Hepatocyte (in vitro differentiated cells): ENCODE results near the gene LCE7A. TPM values are rescaled to one million over a fixed set of nuclear protein-coding genes. Genes with fewer than 3 reads are reported as not detected.

Source experiments
- DNase-seq: peaks from one replicate; pipeline ENCODE4 v3.0.0-alpha.2; 2016; ENCODE audit warnings: low spot score
- H2AFZ ChIP-seq: fragments of 200-600 bp; sonication (generic); 2 replicates; pipeline ENCODE4 v1.6.0; 2016; ENCODE audit warnings: antibody characterized with exemption, mild to moderate bottlenecking
- H3K27ac ChIP-seq: fragments of 200-600 bp; sonication (generic); 2 replicates; pipeline ENCODE4 v1.5.1; 2016; ENCODE audit warnings: mild to moderate bottlenecking
- H3K27me3 ChIP-seq: fragments of 200-600 bp; sonication (generic); 2 replicates; pipeline ENCODE4 v1.6.1; 2016
- H3K36me3 ChIP-seq: fragments of 200-600 bp; sonication (generic); replicated peaks from 2 replicates; pipeline ENCODE4 v1.5.1; 2016; ENCODE audit warnings: low read depth; ENCODE audit not compliant: insufficient read depth
- H3K4me1 ChIP-seq: fragments of 200-600 bp; sonication (generic); 2 replicates; pipeline ENCODE4 v1.5.1; 2016; ENCODE audit warnings: mild to moderate bottlenecking, moderate library complexity; ENCODE audit not compliant: insufficient read depth
- H3K4me2 ChIP-seq: fragments of 200-600 bp; sonication (generic); 2 replicates; pipeline ENCODE4 v1.6.0; 2016
- H3K4me3 ChIP-seq: fragments of 200-600 bp; sonication (generic); 2 replicates; pipeline ENCODE4 v1.5.1; 2016; ENCODE audit warnings: mild to moderate bottlenecking
- H3K79me2 ChIP-seq: fragments of 200-600 bp; sonication (generic); 2 replicates; pipeline ENCODE4 v1.6.0; 2017; ENCODE audit warnings: mild to moderate bottlenecking
- H3K9me2 ChIP-seq: fragments of 200-600 bp; sonication (generic); replicated peaks from 2 replicates; pipeline ENCODE4 v1.6.0; 2017; ENCODE audit warnings: mild to moderate bottlenecking; ENCODE audit not compliant: insufficient read depth
- H3K9me3 ChIP-seq: fragments of 200-600 bp; sonication (generic); 2 replicates; pipeline ENCODE4 v1.5.1; 2016; ENCODE audit warnings: low read depth, mild to moderate bottlenecking
- H4K20me1 ChIP-seq: fragments of 200-600 bp; sonication (generic); 2 replicates; pipeline ENCODE4 v1.6.0; 2016; ENCODE audit warnings: mild to moderate bottlenecking; ENCODE audit not compliant: insufficient read depth, poor library complexity, severe bottlenecking
- EZH2 ChIP-seq: fragments of 200-600 bp; sonication (generic); IDR thresholded peaks from 2 replicates; pipeline ENCODE4 v1.6.1; 2016; ENCODE audit warnings: antibody characterized with exemption, mild to moderate bottlenecking, borderline replicate concordance
- EZH2phosphoT487 ChIP-seq: fragments of 200-600 bp; sonication (generic); IDR thresholded peaks from one replicate; pipeline ENCODE4 v1.6.1; 2018; ENCODE audit warnings: antibody characterized with exemption, mild to moderate bottlenecking, low read depth, moderate library complexity; ENCODE audit not compliant: unreplicated experiment, severe bottlenecking
- WGBS: methylation state at CpG from one replicate; pipeline ENCODE4 v1.1.6; 2016; ENCODE audit warnings: low lambda C conversion rate; ENCODE audit errors: missing lambda C conversion rate; 5-methylcytosine and 5-hydroxymethylcytosine counted together
- polyA plus RNA-seq: library from polyadenylated mRNA; unstranded; fragments of >200 nt; fragmentation: Nextera tagmentation; extraction: Ambion mirVana; gene quantifications from 2 replicates; pipeline ENCODE4 v1.2.1, GENCODE V29; 2016
- total RNA-seq: library from RNA; depleted of rRNA; stranded (reverse); fragments of >200 nt; gene quantifications from 2 replicates; pipeline ENCODE4 v1.2.3, GENCODE V29; 2014
- TF ChIP-seq, protein P1 (sequence below): fragments of 200-600 bp; sonication (generic); IDR thresholded peaks from 2 replicates; pipeline ENCODE4 v1.5.1; 2016; ENCODE audit warnings: antibody characterized with exemption, mild to moderate bottlenecking; ENCODE audit not compliant: poor library complexity

Gene LCE7A
- total and polyA plus RNA-seq, 2 experiments from 2014 or later, result not detected

DNA sequence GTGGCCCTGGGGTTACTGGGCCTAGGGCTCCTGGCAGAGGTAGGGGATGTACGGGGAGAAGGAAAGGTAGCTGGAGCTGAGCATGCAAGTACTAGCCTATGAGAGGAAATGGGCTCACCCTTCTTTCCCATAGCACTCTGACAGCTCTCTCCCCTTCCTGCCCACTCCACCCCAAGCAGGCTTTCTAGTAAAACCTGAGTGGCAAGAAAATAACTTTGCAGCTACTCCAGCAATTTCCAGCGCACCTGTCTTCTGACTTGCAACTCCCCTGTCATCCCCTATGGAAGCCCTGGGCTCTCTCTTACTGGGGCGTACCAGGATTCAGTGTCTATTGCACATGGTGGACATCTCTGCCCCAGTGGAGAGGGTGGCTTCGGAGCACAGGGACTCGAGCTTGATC is 41.8 kb downstream of the LCE7A start:
- H3K4me3 ChIP-seq, result no peak overlapping the region
- H3K4me1 ChIP-seq, result no peaks in the 10 kb centered on the region
- no peaks in the 10 kb centered on the region for H4K20me1 ChIP-seq
- no peaks in the 10 kb centered on the region for H3K36me3 ChIP-seq
- no peaks in the 10 kb centered on the region for H3K27me3 ChIP-seq
- no peak overlapping the region for H3K4me2 ChIP-seq
- no peak overlapping the region for H2AFZ ChIP-seq
- 58% methylated on average over 5 of the region's 5 CpGs for WGBS
- H3K9me3 ChIP-seq, result no peaks in the 10 kb centered on the region
- no peaks in the 10 kb centered on the region for H3K79me2 ChIP-seq
- no peaks in the 10 kb centered on the region for H3K9me2 ChIP-seq
- H3K27ac ChIP-seq, result no peak overlapping the region
- TF ChIP-seq, protein P1, sequence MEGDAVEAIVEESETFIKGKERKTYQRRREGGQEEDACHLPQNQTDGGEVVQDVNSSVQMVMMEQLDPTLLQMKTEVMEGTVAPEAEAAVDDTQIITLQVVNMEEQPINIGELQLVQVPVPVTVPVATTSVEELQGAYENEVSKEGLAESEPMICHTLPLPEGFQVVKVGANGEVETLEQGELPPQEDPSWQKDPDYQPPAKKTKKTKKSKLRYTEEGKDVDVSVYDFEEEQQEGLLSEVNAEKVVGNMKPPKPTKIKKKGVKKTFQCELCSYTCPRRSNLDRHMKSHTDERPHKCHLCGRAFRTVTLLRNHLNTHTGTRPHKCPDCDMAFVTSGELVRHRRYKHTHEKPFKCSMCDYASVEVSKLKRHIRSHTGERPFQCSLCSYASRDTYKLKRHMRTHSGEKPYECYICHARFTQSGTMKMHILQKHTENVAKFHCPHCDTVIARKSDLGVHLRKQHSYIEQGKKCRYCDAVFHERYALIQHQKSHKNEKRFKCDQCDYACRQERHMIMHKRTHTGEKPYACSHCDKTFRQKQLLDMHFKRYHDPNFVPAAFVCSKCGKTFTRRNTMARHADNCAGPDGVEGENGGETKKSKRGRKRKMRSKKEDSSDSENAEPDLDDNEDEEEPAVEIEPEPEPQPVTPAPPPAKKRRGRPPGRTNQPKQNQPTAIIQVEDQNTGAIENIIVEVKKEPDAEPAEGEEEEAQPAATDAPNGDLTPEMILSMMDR, result no peak
- DNase-seq, result no peak

DNA sequence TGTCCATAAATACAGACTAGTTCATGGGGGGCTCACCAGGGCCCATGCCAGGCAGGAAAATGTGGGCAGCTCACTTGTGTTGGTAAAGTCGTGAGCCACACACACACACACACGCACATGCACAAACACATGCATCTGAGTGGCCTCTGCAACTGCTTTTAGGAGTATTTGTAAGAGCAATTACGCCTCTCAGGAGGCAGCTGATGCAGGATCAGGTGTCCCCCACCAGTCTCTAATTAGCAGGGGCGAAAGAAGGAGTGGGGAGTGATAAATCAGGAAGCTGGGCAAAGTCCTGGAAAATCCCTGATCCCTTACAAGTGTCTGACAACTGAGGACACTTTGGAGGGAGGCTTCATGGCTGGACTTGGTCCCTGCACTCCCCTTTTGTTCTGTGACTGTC is 42.8 kb downstream of the LCE7A start:
- no peak for DNase-seq
- no peak overlapping the region for H3K4me2 ChIP-seq
- WGBS, result 28% methylated on average over 4 of the region's 4 CpGs

DNA sequence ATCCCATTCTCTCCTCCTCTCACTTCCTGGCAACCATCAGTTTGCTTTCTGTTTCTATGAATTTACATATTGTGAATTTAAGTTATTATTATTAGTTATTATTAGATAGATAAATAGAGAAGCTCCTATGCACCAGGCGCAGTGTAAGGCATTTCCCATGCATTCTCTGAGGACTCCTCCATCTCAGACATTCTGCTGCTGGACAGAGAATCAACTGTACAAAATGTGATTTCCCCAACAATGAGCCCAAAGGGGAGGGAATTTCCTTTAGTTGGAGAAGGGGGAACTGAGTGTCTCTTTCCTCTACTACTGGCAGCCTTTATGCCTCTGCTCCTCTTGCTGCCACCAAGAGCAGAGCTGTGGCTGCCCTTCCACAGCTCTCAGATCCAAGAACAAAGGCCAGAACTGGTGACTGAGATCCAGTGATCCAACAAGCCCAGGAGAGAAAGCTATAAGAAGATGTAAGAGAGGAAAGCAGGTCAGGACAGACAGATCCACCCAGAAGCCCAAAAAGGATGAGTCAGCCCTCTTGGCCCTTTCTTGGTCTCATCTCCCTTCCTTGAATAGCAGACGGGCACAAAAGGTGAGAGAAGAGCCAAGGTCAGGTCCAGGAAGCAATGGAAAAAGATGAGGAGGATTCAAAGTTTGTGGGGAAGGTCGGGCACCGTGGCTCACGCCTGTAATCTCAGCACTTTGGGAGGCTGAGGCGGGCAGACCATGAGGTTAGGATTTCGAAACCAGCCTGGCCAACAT is 45.1 kb downstream of the LCE7A start:
- H3K9me2 ChIP-seq, result no peaks in the 10 kb centered on the region
- no peaks in the 10 kb centered on the region for H3K79me2 ChIP-seq
- H3K9me3 ChIP-seq, result no peaks in the 10 kb centered on the region
- H3K27ac ChIP-seq, result no peak overlapping the region
- H3K36me3 ChIP-seq, result no peaks in the 10 kb centered on the region
- no peak overlapping the region for H3K4me2 ChIP-seq
- TF ChIP-seq, protein P1, result no peak
- TF ChIP-seq EZH2phosphoT487, result no peak
- no peak for TF ChIP-seq EZH2
- H3K27me3 ChIP-seq, result no peaks in the 10 kb centered on the region
- H4K20me1 ChIP-seq, result no peaks in the 10 kb centered on the region
- no peak overlapping the region for H2AFZ ChIP-seq
- H3K4me3 ChIP-seq, result no peak overlapping the region
- no peaks in the 10 kb centered on the region for H3K4me1 ChIP-seq
- no peak for DNase-seq
- WGBS, result 53% methylated on average over 7 of the region's 7 CpGs

More for the DNA sequence above, 42.8 kb downstream of the LCE7A start:
- H2AFZ ChIP-seq, result no peak overlapping the region
- no peak overlapping the region for H3K27ac ChIP-seq
- no peaks in the 10 kb centered on the region for H3K9me3 ChIP-seq
- no peaks in the 10 kb centered on the region for H3K36me3 ChIP-seq
- no peaks in the 10 kb centered on the region for H3K27me3 ChIP-seq
- no peaks in the 10 kb centered on the region for H3K9me2 ChIP-seq
- H3K4me3 ChIP-seq, result no peak overlapping the region
- no peaks in the 10 kb centered on the region for H3K79me2 ChIP-seq
- no peaks in the 10 kb centered on the region for H3K4me1 ChIP-seq
- no peaks in the 10 kb centered on the region for H4K20me1 ChIP-seq
- TF ChIP-seq, protein P1, result no peak
- no peak for TF ChIP-seq EZH2phosphoT487
- TF ChIP-seq EZH2, result no peak
